Measurements from ENCODE around the gene TFPI2.

TFPI2 gene

DNA sequence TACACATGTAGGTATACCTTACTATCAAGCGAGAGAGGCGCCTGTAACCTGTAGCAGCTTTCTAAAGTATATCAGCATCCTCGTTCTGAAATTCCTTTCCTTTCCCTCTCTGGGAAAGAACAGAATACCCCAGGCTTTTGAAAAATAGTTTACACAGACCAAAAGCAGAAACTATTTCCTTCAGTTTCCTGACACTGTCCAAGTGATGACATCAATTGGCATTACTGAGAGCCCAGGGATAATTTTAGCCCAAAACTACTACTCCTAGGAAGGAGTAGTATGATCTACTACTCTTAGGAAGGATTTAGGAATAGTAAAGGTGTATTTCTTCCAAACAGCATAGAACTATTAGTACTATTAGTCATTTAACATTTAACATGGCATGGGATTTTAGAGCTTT, 37.0 kb upstream of the TFPI2 start:
- POLR2A ChIA-PET = no interaction called here
- DNase-seq (ENCODE audit: extremely low spot score) = no peak
- TF ChIP-seq, protein P1, sequence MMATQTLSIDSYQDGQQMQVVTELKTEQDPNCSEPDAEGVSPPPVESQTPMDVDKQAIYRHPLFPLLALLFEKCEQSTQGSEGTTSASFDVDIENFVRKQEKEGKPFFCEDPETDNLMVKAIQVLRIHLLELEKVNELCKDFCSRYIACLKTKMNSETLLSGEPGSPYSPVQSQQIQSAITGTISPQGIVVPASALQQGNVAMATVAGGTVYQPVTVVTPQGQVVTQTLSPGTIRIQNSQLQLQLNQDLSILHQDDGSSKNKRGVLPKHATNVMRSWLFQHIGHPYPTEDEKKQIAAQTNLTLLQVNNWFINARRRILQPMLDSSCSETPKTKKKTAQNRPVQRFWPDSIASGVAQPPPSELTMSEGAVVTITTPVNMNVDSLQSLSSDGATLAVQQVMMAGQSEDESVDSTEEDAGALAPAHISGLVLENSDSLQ (IDR thresholded peaks at IDR 0.05) = no peak
- TF ChIP-seq HDGF (IDR thresholded peaks at IDR 0.05; ENCODE audit: borderline replicate concordance) (no peak), FOXM1 (IDR thresholded peaks at IDR 0.05; ENCODE audit: borderline replicate concordance) (no peak), ZNF384 (IDR thresholded peaks at IDR 0.05) (no peak), BHLHE40 (IDR thresholded peaks at IDR 0.05; ENCODE audit: borderline replicate concordance) (no peak), ARNT (IDR thresholded peaks at IDR 0.05) (no peak), CTBP1 (IDR thresholded peaks at IDR 0.05; ENCODE audit: borderline replicate concordance) (no peak), FOXK2 (IDR thresholded peaks at IDR 0.05) (no peak), SUZ12 (IDR thresholded peaks at IDR 0.05) (no peak), LEF1 (IDR thresholded peaks at IDR 0.05; ENCODE audit: borderline replicate concordance) (no peak), TARDBP (IDR thresholded peaks at IDR 0.05) (no peak), ELF4 (IDR thresholded peaks at IDR 0.05) (no peak), FOXA1 (IDR thresholded peaks at IDR 0.05) (no peak), L3MBTL2 (conservative IDR thresholded peaks at IDR 0.05) (no peak), SP1 (IDR thresholded peaks at IDR 0.05) (no peak), NFRKB (IDR thresholded peaks at IDR 0.05) (no peak)
- CTCF ChIA-PET = interaction anchor here (1.1 kb wide), 1 partner anchor 25 kb away, joined by 4 read pairs; no protein-coding TSS in a partner anchor

GRCh38 chr7:93926800-93927199, 36.2 kb upstream of the TFPI2 start:
- TF ChIP-seq HDGF (IDR thresholded peaks at IDR 0.05; ENCODE audit: borderline replicate concordance) = no peak
- TF ChIP-seq L3MBTL2 (conservative IDR thresholded peaks at IDR 0.05) = no peak
- TF ChIP-seq SP1 (IDR thresholded peaks at IDR 0.05) = no peak
- TF ChIP-seq FOXA1 (IDR thresholded peaks at IDR 0.05) = no peak
- DNase-seq (ENCODE audit: extremely low spot score) = no peak
- POLR2A ChIA-PET = no interaction called here
- CTCF ChIA-PET = interaction anchor here (1.1 kb wide), 1 partner anchor 24 kb away, joined by 4 read pairs; no protein-coding TSS in a partner anchor

GRCh38 chr7:93923942-93924341, 33.4 kb upstream of the TFPI2 start:
- CTCF ChIA-PET = no interaction called here
- POLR2A ChIA-PET = no interaction called here
- no peak for DNase-seq (ENCODE audit: extremely low spot score)
- TF ChIP-seq ZNF384 (IDR thresholded peaks at IDR 0.05) (no peak), FOXA1 (IDR thresholded peaks at IDR 0.05) (no peak), HDGF (IDR thresholded peaks at IDR 0.05; ENCODE audit: borderline replicate concordance) (no peak), LEF1 (IDR thresholded peaks at IDR 0.05; ENCODE audit: borderline replicate concordance) (no peak), ARNT (IDR thresholded peaks at IDR 0.05) (no peak)

- ChIA-PET POLR2A (no interaction called here), CTCF (no interaction called here)
- DNase-seq (ENCODE audit: extremely low spot score) = no peak
- TF ChIP-seq ELF4 (IDR thresholded peaks at IDR 0.05) (no peak), NFRKB (IDR thresholded peaks at IDR 0.05) (no peak), FOXM1 (IDR thresholded peaks at IDR 0.05; ENCODE audit: borderline replicate concordance) (no peak), TARDBP (IDR thresholded peaks at IDR 0.05) (no peak), FOXA1 (IDR thresholded peaks at IDR 0.05) (no peak), LEF1 (IDR thresholded peaks at IDR 0.05; ENCODE audit: borderline replicate concordance) (no peak), ZNF384 (IDR thresholded peaks at IDR 0.05) (no peak), SUZ12 (IDR thresholded peaks at IDR 0.05) (no peak), HDGF (IDR thresholded peaks at IDR 0.05; ENCODE audit: borderline replicate concordance) (no peak), CTBP1 (IDR thresholded peaks at IDR 0.05; ENCODE audit: borderline replicate concordance) (no peak), FOXK2 (IDR thresholded peaks at IDR 0.05) (no peak)
- TF ChIP-seq, protein P1 (IDR thresholded peaks at IDR 0.05) = no peak
Observed at GRCh38 chr7:93923296-93923695, 32.7 kb upstream of the TFPI2 start.

DNA sequence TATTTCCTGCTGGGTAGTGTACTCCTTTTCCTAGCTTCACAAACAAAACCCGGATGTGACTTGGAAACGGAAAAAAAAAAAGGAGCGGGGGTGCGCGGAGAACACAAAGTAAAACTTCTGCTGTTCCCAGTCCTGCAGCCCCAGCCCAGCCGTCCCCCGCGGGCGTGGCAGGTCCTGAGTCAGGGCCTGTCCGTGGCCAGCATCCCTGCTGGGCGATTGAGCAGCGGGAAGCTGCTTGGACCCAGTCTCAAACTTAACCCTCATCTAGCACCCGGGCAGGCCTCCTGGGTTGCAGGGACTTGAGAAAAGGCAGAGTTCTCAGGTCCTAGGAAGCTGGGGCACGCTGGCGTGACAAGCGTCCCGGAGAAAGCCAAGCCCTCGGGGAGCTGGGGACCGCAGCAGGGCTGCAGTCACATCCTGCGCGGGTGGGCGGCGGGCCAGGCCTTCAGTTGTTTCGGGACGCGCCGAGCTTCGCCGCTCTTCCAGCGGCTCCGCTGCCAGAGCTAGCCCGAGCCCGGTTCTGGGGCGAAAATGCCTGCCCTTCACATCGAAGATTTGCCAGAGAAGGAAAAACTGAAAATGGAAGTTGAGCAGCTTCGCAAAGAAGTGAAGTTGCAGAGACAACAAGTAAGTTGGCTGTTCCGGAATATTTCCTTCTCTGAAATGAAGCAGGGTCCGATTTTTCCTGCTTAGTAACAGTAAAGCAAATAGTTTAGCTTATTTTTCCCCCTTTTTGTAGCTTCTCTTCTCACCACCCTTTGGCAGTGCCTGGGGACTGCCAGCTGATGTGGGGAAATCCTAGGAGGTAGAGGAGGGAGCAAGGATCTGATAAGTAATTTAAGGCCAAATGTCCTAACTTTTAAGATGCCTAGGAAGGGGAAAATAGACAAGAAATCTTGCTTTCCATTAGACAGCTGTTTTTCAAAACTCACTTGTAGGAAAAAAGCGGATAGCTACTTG, 31.3 kb upstream of the TFPI2 start, which contains the start of gene GNG11:
GNG11 (plus strand) TSS at position 129 of the 960 bp plus-strand sequence; CDS start at position 532, 403 bp downstream.
- ChIA-PET POLR2A (interaction anchor here (1.0 to 1.4 kb wide), 2 partner anchors 9 to 12 kb away, joined by 3 to 5 read pairs; no protein-coding TSS in a partner anchor), CTCF (interaction anchor here (0.7 kb wide), 1 partner anchor 479 kb away, joined by 3 read pairs; no protein-coding TSS in a partner anchor)
- DNase-seq (ENCODE audit: extremely low spot score) = peak; percentile 53
- TF ChIP-seq L3MBTL2 (conservative IDR thresholded peaks at IDR 0.05) = peak; percentile 50; the same call in 1 of the 2 replicates
- peak; percentile 64 for TF ChIP-seq ZNF384 (IDR thresholded peaks at IDR 0.05)
- TF ChIP-seq HDGF (IDR thresholded peaks at IDR 0.05; ENCODE audit: borderline replicate concordance) = no peak

- ChIA-PET CTCF (interaction anchor here (0.7 kb wide), 1 partner anchor 478 kb away, joined by 3 read pairs; no protein-coding TSS in a partner anchor), POLR2A (interaction anchor here (1.4 kb wide), 1 partner anchor 11 kb away, joined by 5 read pairs; no protein-coding TSS in a partner anchor)
- DNase-seq (ENCODE audit: extremely low spot score) = no peak
- TF ChIP-seq NFRKB (IDR thresholded peaks at IDR 0.05) (no peak), SP1 (IDR thresholded peaks at IDR 0.05) (no peak), FOXM1 (IDR thresholded peaks at IDR 0.05; ENCODE audit: borderline replicate concordance) (no peak), LEF1 (IDR thresholded peaks at IDR 0.05; ENCODE audit: borderline replicate concordance) (no peak), L3MBTL2 (conservative IDR thresholded peaks at IDR 0.05) (no peak), TARDBP (IDR thresholded peaks at IDR 0.05) (no peak), FOXA1 (IDR thresholded peaks at IDR 0.05) (no peak), ELF4 (IDR thresholded peaks at IDR 0.05) (no peak), FOXK2 (IDR thresholded peaks at IDR 0.05) (no peak), ZNF384 (IDR thresholded peaks at IDR 0.05) (no peak), HDGF (IDR thresholded peaks at IDR 0.05; ENCODE audit: borderline replicate concordance) (no peak), BHLHE40 (IDR thresholded peaks at IDR 0.05; ENCODE audit: borderline replicate concordance) (no peak), CTBP1 (IDR thresholded peaks at IDR 0.05; ENCODE audit: borderline replicate concordance) (no peak), SUZ12 (IDR thresholded peaks at IDR 0.05) (no peak), ARNT (IDR thresholded peaks at IDR 0.05) (no peak)
Observed at GRCh38 chr7:93921186-93921585, 30.6 kb upstream of the TFPI2 start.

All from HEK293T (cell line).